Fibroblast of lung (primary cell): ENCODE results near the gene ECPAS. TPM values are rescaled to one million over a fixed set of nuclear protein-coding genes. Genes with fewer than 3 reads are reported as not detected.
"Not testable (repeated sequence)": the region's sequence is repeated elsewhere in the genome, so short reads cannot be mapped to it uniquely, and the experiment has no call there.

Experiments used
- DNase-seq, 2 donors: peaks; one replicate each; pipeline versions ENCODE4 v3.0.0 to v3.0.0-alpha.2; 2010; ENCODE audit warnings: low read depth in 2 of 2
- H2AFZ ChIP-seq: 2 replicates; pipeline ENCODE4 v1.5.1; 2012; ENCODE audit warnings: low read length, control low read depth, inconsistent platforms
- H3K27ac ChIP-seq: 2 replicates; pipeline ENCODE4 v1.5.1; 2011; ENCODE audit warnings: low read length, control low read depth; ENCODE audit not compliant: insufficient read depth
- H3K27me3 ChIP-seq: 2 replicates; pipeline ENCODE4 v1.5.1; 2011; ENCODE audit warnings: mild to moderate bottlenecking, low read length; ENCODE audit not compliant: control insufficient read depth, insufficient read depth
- H3K36me3 ChIP-seq: 2 replicates; pipeline ENCODE4 v1.5.1; 2011; ENCODE audit warnings: low read length; ENCODE audit not compliant: control insufficient read depth, insufficient read depth
- H3K4me1 ChIP-seq: 2 replicates; pipeline ENCODE4 v1.5.1; 2011; ENCODE audit warnings: low read length; ENCODE audit not compliant: control insufficient read depth, insufficient read depth; ENCODE audit errors: extremely low read depth
- H3K4me2 ChIP-seq: 2 replicates; pipeline ENCODE4 v1.5.1; 2011; ENCODE audit warnings: low read length, control low read depth; ENCODE audit not compliant: insufficient read depth; ENCODE audit errors: extremely low read depth
- H3K4me3 ChIP-seq, 4 experiments: fragments of 200-600 bp in 1 of 4; sonication (generic) in 1 of 4; replicated peaks in 1 of 4; 2 replicates each; pipeline ENCODE4 v1.5.1; 2011 to 2016; ENCODE audit warnings: low read length in 4 of 4, low read depth in 3 of 4, mild to moderate bottlenecking in 3 of 4, control low read depth in 2 of 4, inconsistent platforms in 1 of 4, mixed read lengths in 1 of 4; ENCODE audit not compliant: insufficient read depth in 1 of 4; ENCODE audit errors: control extremely low read depth in 1 of 4
- H3K79me2 ChIP-seq: 2 replicates; pipeline ENCODE4 v1.5.1; 2012; ENCODE audit warnings: mild to moderate bottlenecking, low read length, inconsistent platforms; ENCODE audit not compliant: control insufficient read depth, insufficient read depth
- H3K9ac ChIP-seq: 2 replicates; pipeline ENCODE4 v1.5.1; 2011; ENCODE audit warnings: mild to moderate bottlenecking, low read length, control low read depth; ENCODE audit not compliant: insufficient read depth
- H3K9me3 ChIP-seq: 2 replicates; pipeline ENCODE4 v1.5.1; 2012; ENCODE audit warnings: low read depth, low read length; ENCODE audit not compliant: control insufficient read depth, insufficient read depth
- H4K20me1 ChIP-seq: 2 replicates; pipeline ENCODE4 v1.5.1; 2011; ENCODE audit warnings: low read length; ENCODE audit not compliant: control insufficient read depth, insufficient read depth; ENCODE audit errors: extremely low read depth
- CTCF ChIP-seq, 2 donors: IDR thresholded peaks in 1 of 2; conservative IDR thresholded peaks in 1 of 2; 1 replicate in 1 of 2; 2 replicates in 1 of 2; pipeline ENCODE4 v1.5.1; 2011 to 2012; ENCODE audit warnings: low read length in 2 of 2, control low read depth in 1 of 2, inconsistent platforms in 1 of 2, low read depth in 1 of 2, mild to moderate bottlenecking in 1 of 2
- EZH2 ChIP-seq: IDR thresholded peaks from 2 replicates; pipeline ENCODE4 v1.5.1; 2012; ENCODE audit warnings: low read length, control low read depth, mild to moderate bottlenecking; ENCODE audit errors: missing control alignments
- polyA plus RNA-seq, 2 donors: library from polyadenylated mRNA; depleted of rRNA in 1 of 2; stranded (reverse) in 1 of 2; unstranded in 1 of 2; fragments of >200 nt; gene quantifications; 2 replicates each; pipeline ENCODE4 v1.2.1, GENCODE V29; 2011 to 2012; ENCODE audit warnings: missing spikeins in 1 of 2
- total RNA-seq: library from RNA; depleted of rRNA; stranded (reverse); fragments of >200 nt; gene quantifications from 2 replicates; pipeline ENCODE4 v1.2.1, GENCODE V29; 2014

The ECPAS gene
- total and polyA plus RNA-seq, 2 donors (not counting 1 experiment from before 2014, with no cell fraction given) = 42.9 to 140 TPM

GRCh38 chr9:111502506-111502905 lies 18.3 kb upstream of the ECPAS start:
- TF ChIP-seq EZH2 (no peak), CTCF (conservative IDR thresholded peaks at IDR 0.05 in 1 of 2, IDR thresholded peaks at IDR 0.05 in 1 of 2; ENCODE audit: low read depth in 1 of 2, low read length in 2 of 2) (no peak)
- no peaks in the 10 kb centered on the region for H3K4me1 ChIP-seq
- no peaks in the 10 kb centered on the region for H3K9me3 ChIP-seq
- H3K9ac ChIP-seq = no peak overlapping the region
- H3K4me3 ChIP-seq = no peak overlapping the region
- no peak for DNase-seq
- no peak overlapping the region for H2AFZ ChIP-seq
- no peaks in the 10 kb centered on the region for H4K20me1 ChIP-seq
- no peak overlapping the region for H3K27ac ChIP-seq
- H3K36me3 ChIP-seq = no peaks in the 10 kb centered on the region
- no peaks in the 10 kb centered on the region for H3K79me2 ChIP-seq
- H3K4me2 ChIP-seq = no peak overlapping the region
- H3K27me3 ChIP-seq = no peaks in the 10 kb centered on the region

GRCh38 chr9:111501648-111502047 lies 17.5 kb upstream of the ECPAS start:
- DNase-seq = no peak
- no peak overlapping the region for H3K27ac ChIP-seq
- no peaks in the 10 kb centered on the region for H3K9me3 ChIP-seq
- H3K9ac ChIP-seq = no peak overlapping the region
- no peaks in the 10 kb centered on the region for H3K79me2 ChIP-seq
- no peak for TF ChIP-seq EZH2
- no peak for TF ChIP-seq CTCF (conservative IDR thresholded peaks at IDR 0.05 in 1 of 2, IDR thresholded peaks at IDR 0.05 in 1 of 2; ENCODE audit: low read depth in 1 of 2, low read length in 2 of 2)
- H3K4me3 ChIP-seq = no peak overlapping the region
- no peaks in the 10 kb centered on the region for H3K4me1 ChIP-seq
- H3K36me3 ChIP-seq = no peaks in the 10 kb centered on the region
- no peak overlapping the region for H3K4me2 ChIP-seq
- H4K20me1 ChIP-seq = no peaks in the 10 kb centered on the region
- no peaks in the 10 kb centered on the region for H3K27me3 ChIP-seq
- no peak overlapping the region for H2AFZ ChIP-seq

GRCh38 chr9:111501005-111501562 lies 16.9 kb upstream of the ECPAS start:
- Histone ChIP-seq H3K79me2 (no peaks in the 10 kb centered on the region), H3K27ac (no peak overlapping the region), H3K9me3 (no peaks in the 10 kb centered on the region), H2AFZ (no peak overlapping the region), H3K27me3 (no peaks in the 10 kb centered on the region), H3K36me3 (no peaks in the 10 kb centered on the region), H3K4me2 (no peak overlapping the region), H3K4me1 (no peaks in the 10 kb centered on the region), H4K20me1 (no peaks in the 10 kb centered on the region), H3K9ac (no peak overlapping the region), H3K4me3 (no peak overlapping the region)
- TF ChIP-seq EZH2 (no peak), CTCF (conservative IDR thresholded peaks at IDR 0.05 in 1 of 2, IDR thresholded peaks at IDR 0.05 in 1 of 2; ENCODE audit: low read depth in 1 of 2, low read length in 2 of 2) (no peak)
- DNase-seq = no peak

- H4K20me1 ChIP-seq, DNase-seq, H3K27me3 ChIP-seq, H3K27ac ChIP-seq, H3K9ac ChIP-seq, H3K4me3 ChIP-seq, H3K79me2 ChIP-seq, H2AFZ ChIP-seq, H3K4me1 ChIP-seq, H3K9me3 ChIP-seq, H3K36me3 ChIP-seq, H3K4me2 ChIP-seq: not testable (repeated sequence)
These were observed 13.0 kb upstream of the ECPAS start for GRCh38 chr9:111497196-111497595.
